GM12864 (cell line): ENCODE measurements around the gene NPFF.

Experiments used
- DNase-seq: peaks from one replicate; pipeline ENCODE4 v3.0.0-alpha.2; 2011; ENCODE audit warnings: low read depth
- H3K4me3 ChIP-seq: 2 replicates; pipeline ENCODE4 v1.5.1; 2011; ENCODE audit warnings: mild to moderate bottlenecking, low read depth, low read length, control low read depth
- CTCF ChIP-seq: IDR thresholded peaks from 2 replicates; pipeline ENCODE4 v1.5.1; 2011; ENCODE audit warnings: low read depth, mild to moderate bottlenecking, moderate library complexity, low read length, control low read depth, inconsistent platforms; ENCODE audit errors: missing control alignments

The NPFF gene

DNA sequence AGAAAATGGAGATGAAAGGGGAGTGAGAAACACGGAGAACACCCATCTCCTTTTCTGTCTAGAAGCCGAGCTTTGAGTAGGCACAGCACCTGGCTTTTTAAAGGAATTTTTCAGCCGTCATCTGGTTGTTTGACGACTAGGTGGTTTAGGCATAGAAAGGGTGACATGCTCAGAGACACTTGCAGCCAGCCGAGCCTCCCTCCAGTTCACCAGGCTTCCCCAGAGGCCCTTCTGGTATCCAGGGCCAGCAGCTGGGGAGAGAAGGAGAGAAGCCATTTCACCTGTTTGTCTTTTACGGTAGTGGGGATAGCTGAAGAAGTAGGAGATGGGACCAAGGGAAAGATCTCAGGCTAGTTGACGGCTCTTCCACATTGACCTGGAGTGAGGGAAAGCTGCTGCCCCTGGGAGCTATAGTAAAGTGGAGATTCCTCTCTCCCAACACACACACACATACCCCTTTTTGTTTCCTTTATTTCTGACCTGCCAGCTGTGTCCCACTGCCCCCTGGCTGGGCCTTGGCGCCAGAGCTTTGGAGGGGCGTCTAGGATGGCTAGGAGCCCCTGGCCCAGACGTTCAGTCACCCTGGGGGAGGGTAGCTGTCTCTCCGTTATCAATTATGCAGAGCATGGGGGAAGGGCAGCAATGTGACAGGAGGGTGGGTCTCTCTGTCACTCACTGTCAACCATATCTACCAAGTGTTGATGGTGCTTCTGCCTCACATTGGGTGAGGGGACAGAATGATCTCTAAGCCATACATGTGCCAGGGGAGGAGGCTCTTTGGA is 13.5 kb downstream of the NPFF start:
- peak overlapping the region; percentile 61 for H3K4me3 ChIP-seq
- no peak for DNase-seq
- TF ChIP-seq CTCF, result no peak

DNA sequence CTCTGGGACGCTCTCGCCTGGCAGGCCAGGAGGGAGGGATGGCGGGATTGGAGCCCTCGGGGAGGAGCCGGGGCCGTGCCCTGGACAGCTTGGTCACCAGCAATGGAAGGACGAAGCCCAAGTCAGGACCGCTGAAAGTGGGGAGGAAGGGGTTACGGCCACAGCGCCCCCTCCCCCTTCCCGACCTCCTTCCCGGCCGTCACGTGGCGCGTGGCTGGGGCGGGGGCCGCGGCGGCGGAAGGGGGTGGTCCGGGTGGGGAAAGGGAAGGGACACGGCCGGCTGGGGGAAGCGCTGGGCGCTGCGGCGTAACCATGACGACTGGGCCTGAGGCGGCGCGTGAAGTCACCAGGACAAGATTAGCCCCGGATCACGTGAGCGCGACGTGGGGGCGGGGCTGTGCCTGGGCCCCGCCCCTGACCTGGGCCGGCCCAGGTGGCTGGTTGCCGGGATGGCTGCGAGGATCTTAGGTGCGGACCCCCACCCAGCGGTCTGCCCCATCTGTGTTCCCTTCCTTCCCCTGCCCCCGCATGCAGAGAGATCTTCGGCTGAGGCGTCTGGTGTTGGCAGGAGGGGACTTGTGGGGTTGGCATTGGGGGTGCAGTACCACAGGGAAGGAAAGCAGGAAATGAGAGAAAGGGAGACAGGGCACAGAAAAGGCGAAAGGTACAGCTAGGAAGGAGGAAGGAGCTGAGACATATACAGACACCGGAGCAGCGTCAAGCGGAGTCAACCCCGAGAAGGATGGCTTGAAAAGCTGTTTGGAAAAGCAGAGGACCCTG is 14.3 kb downstream of the NPFF start:
- H3K4me3 ChIP-seq, result peak overlapping the region; percentile 61
- TF ChIP-seq CTCF, result no peak
- DNase-seq, result peak; percentile 53

- TF ChIP-seq CTCF, result no peak
- no peak for DNase-seq
- H3K4me3 ChIP-seq, result no peak overlapping the region
Observed at GRCh38 chr12:53492188-53492587, 15.1 kb downstream of the NPFF start.

DNA sequence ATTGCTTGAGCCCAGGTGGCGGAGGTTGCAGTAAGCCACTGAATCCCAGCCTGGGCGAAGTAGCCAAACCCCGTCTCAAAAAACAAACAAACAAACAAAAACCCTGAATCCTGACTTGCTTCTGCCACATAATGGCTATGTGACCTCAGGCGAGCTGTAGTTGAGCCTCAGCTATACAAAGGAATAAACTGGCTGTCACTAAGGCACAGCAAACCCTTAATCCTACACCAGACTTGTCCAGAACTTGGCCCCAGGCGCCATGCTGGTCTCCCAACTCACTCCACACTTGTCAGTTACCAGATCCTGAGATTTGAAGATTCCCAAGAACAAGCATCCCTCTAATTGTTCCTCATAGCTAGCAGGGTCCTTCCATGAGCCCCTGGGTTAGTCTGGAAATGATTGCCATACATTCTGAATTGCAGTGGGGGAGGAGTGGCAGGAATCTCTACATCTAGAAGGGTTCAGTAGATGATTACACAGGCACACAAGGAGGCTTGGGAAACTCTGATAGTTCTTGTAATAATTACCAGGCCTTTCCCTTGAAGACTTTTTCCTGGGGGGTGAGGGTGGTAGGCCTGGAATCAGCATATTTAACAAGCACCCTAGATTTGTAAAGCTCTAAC is 17.9 kb downstream of the NPFF start:
- DNase-seq, result no peak
- no peak overlapping the region for H3K4me3 ChIP-seq
- TF ChIP-seq CTCF, result no peak

- DNase-seq, result no peak
- no peak for TF ChIP-seq CTCF
- H3K4me3 ChIP-seq, result no peak overlapping the region
Observed at GRCh38 chr12:53486736-53487487, 20.4 kb downstream of the NPFF start.

- H3K4me3 ChIP-seq, result no peak overlapping the region
- TF ChIP-seq CTCF, result no peak
- no peak for DNase-seq
Observed at GRCh38 chr12:53485955-53486735, 21.1 kb downstream of the NPFF start.
